Fibroblast of lung (primary cell): ENCODE data around the gene FBXO31.

Experiments
- EZH2 ChIP-seq: IDR thresholded peaks from 2 replicates; pipeline ENCODE4 v1.5.1; 2012; ENCODE audit warnings: low read length, control low read depth, mild to moderate bottlenecking; ENCODE audit errors: missing control alignments
- TF ChIP-seq, protein P1 (sequence below), 2 donors: IDR thresholded peaks in 1 of 2; conservative IDR thresholded peaks in 1 of 2; 1 replicate in 1 of 2; 2 replicates in 1 of 2; pipeline ENCODE4 v1.5.1; 2011 to 2012; ENCODE audit warnings: low read length in 2 of 2, control low read depth in 1 of 2, inconsistent platforms in 1 of 2, low read depth in 1 of 2, mild to moderate bottlenecking in 1 of 2

DNA sequence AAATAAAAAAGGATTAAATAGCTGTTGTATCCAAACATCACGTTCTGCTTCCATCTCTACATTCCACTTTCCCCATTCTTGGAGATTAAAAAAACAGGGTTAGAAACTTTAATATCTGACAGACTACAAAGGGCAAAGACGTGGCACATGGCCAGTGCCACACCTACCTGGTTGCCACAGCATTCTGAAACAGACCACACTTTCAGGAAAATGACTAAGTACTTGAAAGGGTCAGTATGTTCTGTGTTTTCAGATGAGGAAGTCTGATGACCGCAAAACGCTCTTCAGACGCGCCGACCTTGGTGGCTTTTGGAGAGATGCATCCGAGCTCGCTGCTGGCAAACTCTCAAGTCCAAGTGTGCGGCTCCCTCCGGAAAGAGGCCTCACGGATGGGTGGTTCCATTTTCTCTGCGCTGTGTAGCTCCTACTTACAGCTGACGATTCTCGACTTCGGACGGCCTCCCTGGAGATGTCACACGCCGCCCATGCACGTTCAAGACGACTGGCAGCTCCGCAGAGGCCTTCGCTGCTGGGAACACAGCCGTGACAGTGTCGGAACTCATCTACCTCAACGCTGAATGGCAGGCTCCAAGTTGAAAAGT lies 24.0 kb upstream of the FBXO31 start:
- TF ChIP-seq, protein P1, sequence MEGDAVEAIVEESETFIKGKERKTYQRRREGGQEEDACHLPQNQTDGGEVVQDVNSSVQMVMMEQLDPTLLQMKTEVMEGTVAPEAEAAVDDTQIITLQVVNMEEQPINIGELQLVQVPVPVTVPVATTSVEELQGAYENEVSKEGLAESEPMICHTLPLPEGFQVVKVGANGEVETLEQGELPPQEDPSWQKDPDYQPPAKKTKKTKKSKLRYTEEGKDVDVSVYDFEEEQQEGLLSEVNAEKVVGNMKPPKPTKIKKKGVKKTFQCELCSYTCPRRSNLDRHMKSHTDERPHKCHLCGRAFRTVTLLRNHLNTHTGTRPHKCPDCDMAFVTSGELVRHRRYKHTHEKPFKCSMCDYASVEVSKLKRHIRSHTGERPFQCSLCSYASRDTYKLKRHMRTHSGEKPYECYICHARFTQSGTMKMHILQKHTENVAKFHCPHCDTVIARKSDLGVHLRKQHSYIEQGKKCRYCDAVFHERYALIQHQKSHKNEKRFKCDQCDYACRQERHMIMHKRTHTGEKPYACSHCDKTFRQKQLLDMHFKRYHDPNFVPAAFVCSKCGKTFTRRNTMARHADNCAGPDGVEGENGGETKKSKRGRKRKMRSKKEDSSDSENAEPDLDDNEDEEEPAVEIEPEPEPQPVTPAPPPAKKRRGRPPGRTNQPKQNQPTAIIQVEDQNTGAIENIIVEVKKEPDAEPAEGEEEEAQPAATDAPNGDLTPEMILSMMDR (conservative IDR thresholded peaks at IDR 0.05 in 1 of 2, IDR thresholded peaks at IDR 0.05 in 1 of 2; ENCODE audit: low read depth in 1 of 2, low read length in 2 of 2): no peak
- TF ChIP-seq EZH2: no peak
